ENCODE results near the gene SOX5. TPM values are rescaled to one million over a fixed set of nuclear protein-coding genes. Genes with fewer than 3 reads are reported as not detected.

The SOX5 gene
- total and polyA plus RNA-seq, 2 experiments from 2014 or later = 14.8 to 26.4 TPM

DNA sequence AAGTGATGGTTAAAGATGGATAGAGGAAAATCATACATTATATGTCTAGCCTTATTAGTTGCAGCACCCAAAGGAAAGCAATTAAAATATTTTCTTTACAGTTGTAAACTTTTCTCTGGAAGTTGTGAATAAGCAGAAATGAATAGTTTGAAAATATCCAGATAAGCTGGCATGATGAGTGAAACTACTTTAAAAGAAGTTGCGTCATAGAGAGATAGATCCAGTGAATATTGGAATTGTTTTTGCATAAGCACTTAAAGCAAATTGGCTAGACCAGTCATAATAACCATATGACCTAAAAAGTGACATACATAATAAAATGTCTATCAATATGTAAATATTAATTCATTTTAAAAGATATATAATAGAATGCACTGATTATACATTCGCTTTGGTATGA, 132.1 kb downstream of the SOX5 start:
- H3K4me1 ChIP-seq (ENCODE audit: insufficient read depth) = no peaks in the 10 kb centered on the region
- H3K27ac ChIP-seq = no peak overlapping the region
- H4K20me1 ChIP-seq (ENCODE audit: insufficient read depth, poor library complexity, severe bottlenecking) = no peaks in the 10 kb centered on the region
- no peaks in the 10 kb centered on the region for H3K27me3 ChIP-seq
- WGBS (ENCODE audit: low lambda C conversion rate, missing lambda C conversion rate) = 96% methylated on average over 2 of the region's 2 CpGs
- H3K36me3 ChIP-seq (replicated peaks; ENCODE audit: insufficient read depth, low read depth) = no peaks in the 10 kb centered on the region
- no peak for DNase-seq (ENCODE audit: low spot score)
- H2AFZ ChIP-seq = no peak overlapping the region
- H3K4me2 ChIP-seq = no peak overlapping the region
- no peak overlapping the region for H3K4me3 ChIP-seq
- no peaks in the 10 kb centered on the region for H3K79me2 ChIP-seq
- TF ChIP-seq, protein P1, sequence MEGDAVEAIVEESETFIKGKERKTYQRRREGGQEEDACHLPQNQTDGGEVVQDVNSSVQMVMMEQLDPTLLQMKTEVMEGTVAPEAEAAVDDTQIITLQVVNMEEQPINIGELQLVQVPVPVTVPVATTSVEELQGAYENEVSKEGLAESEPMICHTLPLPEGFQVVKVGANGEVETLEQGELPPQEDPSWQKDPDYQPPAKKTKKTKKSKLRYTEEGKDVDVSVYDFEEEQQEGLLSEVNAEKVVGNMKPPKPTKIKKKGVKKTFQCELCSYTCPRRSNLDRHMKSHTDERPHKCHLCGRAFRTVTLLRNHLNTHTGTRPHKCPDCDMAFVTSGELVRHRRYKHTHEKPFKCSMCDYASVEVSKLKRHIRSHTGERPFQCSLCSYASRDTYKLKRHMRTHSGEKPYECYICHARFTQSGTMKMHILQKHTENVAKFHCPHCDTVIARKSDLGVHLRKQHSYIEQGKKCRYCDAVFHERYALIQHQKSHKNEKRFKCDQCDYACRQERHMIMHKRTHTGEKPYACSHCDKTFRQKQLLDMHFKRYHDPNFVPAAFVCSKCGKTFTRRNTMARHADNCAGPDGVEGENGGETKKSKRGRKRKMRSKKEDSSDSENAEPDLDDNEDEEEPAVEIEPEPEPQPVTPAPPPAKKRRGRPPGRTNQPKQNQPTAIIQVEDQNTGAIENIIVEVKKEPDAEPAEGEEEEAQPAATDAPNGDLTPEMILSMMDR (IDR thresholded peaks at IDR 0.05; ENCODE audit: poor library complexity) = no peak
- TF ChIP-seq EZH2 (IDR thresholded peaks at IDR 0.05; ENCODE audit: borderline replicate concordance) (no peak), EZH2phosphoT487 (IDR thresholded peaks at IDR 0.05; ENCODE audit: low read depth, severe bottlenecking, unreplicated experiment) (no peak)
- H3K9me3 ChIP-seq (ENCODE audit: low read depth) = no peaks in the 10 kb centered on the region
- no peaks in the 10 kb centered on the region for H3K9me2 ChIP-seq (replicated peaks; ENCODE audit: insufficient read depth)

GRCh38 chr12:23816394-23816851, 133.0 kb downstream of the SOX5 start:
- Histone ChIP-seq H3K9me3 (ENCODE audit: low read depth) (no peaks in the 10 kb centered on the region), H4K20me1 (ENCODE audit: insufficient read depth, poor library complexity, severe bottlenecking) (no peaks in the 10 kb centered on the region), H3K79me2 (no peaks in the 10 kb centered on the region), H3K4me3 (no peak overlapping the region), H3K4me1 (ENCODE audit: insufficient read depth) (no peaks in the 10 kb centered on the region), H3K27ac (no peak overlapping the region), H3K36me3 (replicated peaks; ENCODE audit: insufficient read depth, low read depth) (no peaks in the 10 kb centered on the region), H2AFZ (no peak overlapping the region), H3K27me3 (no peaks in the 10 kb centered on the region), H3K4me2 (no peak overlapping the region), H3K9me2 (replicated peaks; ENCODE audit: insufficient read depth) (no peaks in the 10 kb centered on the region)
- TF ChIP-seq EZH2 (IDR thresholded peaks at IDR 0.05; ENCODE audit: borderline replicate concordance) (no peak), EZH2phosphoT487 (IDR thresholded peaks at IDR 0.05; ENCODE audit: low read depth, severe bottlenecking, unreplicated experiment) (no peak)
- TF ChIP-seq, protein P1 (IDR thresholded peaks at IDR 0.05; ENCODE audit: poor library complexity) = no peak
- no peak for DNase-seq (ENCODE audit: low spot score)
- WGBS (ENCODE audit: low lambda C conversion rate, missing lambda C conversion rate) = 88% methylated on average over 4 of the region's 4 CpGs

- H3K36me3 ChIP-seq (replicated peaks; ENCODE audit: insufficient read depth, low read depth) = no peaks in the 10 kb centered on the region
- H3K9me3 ChIP-seq (ENCODE audit: low read depth) = no peaks in the 10 kb centered on the region
- TF ChIP-seq EZH2 (IDR thresholded peaks at IDR 0.05; ENCODE audit: borderline replicate concordance) = no peak
- no peak for TF ChIP-seq EZH2phosphoT487 (IDR thresholded peaks at IDR 0.05; ENCODE audit: low read depth, severe bottlenecking, unreplicated experiment)
- TF ChIP-seq, protein P1 (IDR thresholded peaks at IDR 0.05; ENCODE audit: poor library complexity) = no peak
- H4K20me1 ChIP-seq (ENCODE audit: insufficient read depth, poor library complexity, severe bottlenecking) = no peaks in the 10 kb centered on the region
- H3K4me1 ChIP-seq (ENCODE audit: insufficient read depth) = no peaks in the 10 kb centered on the region
- H2AFZ ChIP-seq = no peak overlapping the region
- H3K27ac ChIP-seq = no peak overlapping the region
- H3K79me2 ChIP-seq = no peaks in the 10 kb centered on the region
- H3K4me2 ChIP-seq = no peak overlapping the region
- no peak overlapping the region for H3K4me3 ChIP-seq
- no peaks in the 10 kb centered on the region for H3K27me3 ChIP-seq
- 98% methylated on average over 3 of the region's 3 CpGs for WGBS (ENCODE audit: low lambda C conversion rate, missing lambda C conversion rate)
- DNase-seq (ENCODE audit: low spot score) = no peak
- no peaks in the 10 kb centered on the region for H3K9me2 ChIP-seq (replicated peaks; ENCODE audit: insufficient read depth)
Observed at GRCh38 chr12:23815810-23816209, 133.7 kb downstream of the SOX5 start.

DNA sequence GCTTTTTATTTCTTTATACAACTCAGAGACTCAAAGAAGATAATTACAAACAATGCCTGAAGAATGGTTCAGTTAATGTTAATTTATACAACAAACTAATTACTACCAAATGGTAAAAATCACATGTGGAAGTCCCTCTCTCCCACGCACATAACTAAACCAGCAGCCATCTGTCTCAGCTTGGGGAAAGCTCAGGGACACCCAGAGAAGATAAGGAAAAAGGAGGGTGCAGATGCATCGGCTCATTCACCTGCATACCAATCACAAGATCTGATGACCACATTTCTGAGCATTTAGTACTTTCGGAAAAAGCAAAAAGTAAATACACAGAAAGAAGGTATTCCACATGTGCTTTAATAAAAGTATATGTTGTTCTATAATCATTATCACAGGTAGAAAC, 136.3 kb downstream of the SOX5 start:
- no peaks in the 10 kb centered on the region for H3K9me3 ChIP-seq (ENCODE audit: low read depth)
- no peaks in the 10 kb centered on the region for H3K4me1 ChIP-seq (ENCODE audit: insufficient read depth)
- 75% methylated on average over 3 of the region's 3 CpGs for WGBS (ENCODE audit: low lambda C conversion rate, missing lambda C conversion rate)
- H3K4me2 ChIP-seq = no peak overlapping the region
- DNase-seq (ENCODE audit: low spot score) = no peak
- no peak overlapping the region for H3K4me3 ChIP-seq
- H3K27ac ChIP-seq = no peak overlapping the region
- H3K27me3 ChIP-seq = no peaks in the 10 kb centered on the region
- no peaks in the 10 kb centered on the region for H3K36me3 ChIP-seq (replicated peaks; ENCODE audit: insufficient read depth, low read depth)
- no peak for TF ChIP-seq EZH2phosphoT487 (IDR thresholded peaks at IDR 0.05; ENCODE audit: low read depth, severe bottlenecking, unreplicated experiment)
- TF ChIP-seq, protein P1 (IDR thresholded peaks at IDR 0.05; ENCODE audit: poor library complexity) = no peak
- no peak for TF ChIP-seq EZH2 (IDR thresholded peaks at IDR 0.05; ENCODE audit: borderline replicate concordance)
- H3K79me2 ChIP-seq = no peaks in the 10 kb centered on the region
- no peak overlapping the region for H2AFZ ChIP-seq
- no peaks in the 10 kb centered on the region for H3K9me2 ChIP-seq (replicated peaks; ENCODE audit: insufficient read depth)
- no peaks in the 10 kb centered on the region for H4K20me1 ChIP-seq (ENCODE audit: insufficient read depth, poor library complexity, severe bottlenecking)

All from hepatocyte (in vitro differentiated cells).